Thoracic aorta (tissue), 2 donors: ENCODE data around the gene ACSF2. TPM values are rescaled to one million over a fixed set of nuclear protein-coding genes. Genes with fewer than 3 reads are reported as not detected.
A peak's percentile ranks its signal among the peaks of the same experiment; 100 is the strongest.
"Not testable (repeated sequence)": the region's sequence is repeated elsewhere in the genome, so short reads cannot be mapped to it uniquely, and the experiment has no call there.

Experiments used
- ATAC-seq: fragments of 150-250 bp; one replicate; pipeline ENCODE4 v1.8.0; 2017; ENCODE audit warnings: low read depth; ENCODE audit not compliant: insufficient number of reproducible peaks, low FRiP score
- DNase-seq: peaks from one replicate; pipeline ENCODE4 v3.0.0-alpha.2; 2020; ENCODE audit warnings: low spot score
- H3K27ac ChIP-seq, 2 donors: fragments of 200-600 bp; sonication (generic); 1 replicate in 1 of 2; 2 replicates in 1 of 2; pipeline ENCODE4 v1.5.1; 2016; ENCODE audit warnings: mild to moderate bottlenecking in 2 of 2, moderate library complexity in 2 of 2
- H3K27me3 ChIP-seq: fragments of 200-600 bp; sonication (generic); replicated peaks from 2 replicates; pipeline ENCODE4 v1.6.0; 2016; ENCODE audit warnings: mild to moderate bottlenecking; ENCODE audit not compliant: insufficient read depth
- H3K36me3 ChIP-seq: fragments of 200-600 bp; sonication (generic); one replicate; pipeline ENCODE4 v1.5.1; 2016
- H3K4me1 ChIP-seq, 2 donors: fragments of 200-600 bp; sonication (generic); 1 replicate in 1 of 2; 2 replicates in 1 of 2; pipeline versions ENCODE4 v1.5.1 to v1.6.0; 2016; ENCODE audit warnings: low read depth in 2 of 2, mild to moderate bottlenecking in 1 of 2; ENCODE audit not compliant: control insufficient read depth in 1 of 2
- H3K4me3 ChIP-seq: fragments of 200-600 bp; sonication (generic); 2 replicates; pipeline ENCODE4 v1.5.1; 2016; ENCODE audit warnings: mild to moderate bottlenecking
- H3K9me3 ChIP-seq: fragments of 200-600 bp; sonication (generic); 2 replicates; pipeline ENCODE4 v1.5.1; 2016
- total RNA-seq, 2 donors: library from RNA; depleted of rRNA; stranded (reverse); fragments of >200 nt; gene quantifications; one replicate each; pipeline versions ENCODE4 v1.1.0 to v1.2.3, GENCODE V29; 2016
- TF ChIP-seq, protein P1 (sequence below): fragments of 200-600 bp; sonication (generic); IDR thresholded peaks from one replicate; pipeline ENCODE4 v1.5.1; 2019; ENCODE audit warnings: antibody characterized with exemption

The ACSF2 gene
- total RNA-seq, 2 donors from 2014 or later = 11.1 to 41.6 TPM

DNA sequence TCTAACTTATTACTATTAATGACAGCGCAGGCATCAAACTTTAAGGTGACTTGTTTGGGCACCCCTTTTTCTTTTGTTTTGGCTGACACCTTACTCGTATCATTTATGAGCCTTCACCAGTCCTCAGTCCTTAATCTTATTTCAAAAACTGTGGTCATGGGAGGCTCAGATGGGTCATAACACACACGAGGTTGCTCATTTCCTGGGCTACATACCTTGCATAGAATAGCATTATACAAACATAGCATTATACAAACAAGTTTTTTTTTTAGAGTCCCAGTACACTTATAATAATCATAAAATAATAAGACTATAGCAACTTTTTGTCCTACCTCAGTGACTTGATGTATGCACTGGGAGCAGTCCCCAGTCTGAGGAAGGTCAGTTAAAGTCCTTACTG, 11.2 kb upstream of the ACSF2 start:
- H3K36me3 ChIP-seq = no peaks in the 10 kb centered on the region
- H3K27ac ChIP-seq = no peak overlapping the region
- no peaks in the 10 kb centered on the region for H3K9me3 ChIP-seq
- TF ChIP-seq, protein P1, sequence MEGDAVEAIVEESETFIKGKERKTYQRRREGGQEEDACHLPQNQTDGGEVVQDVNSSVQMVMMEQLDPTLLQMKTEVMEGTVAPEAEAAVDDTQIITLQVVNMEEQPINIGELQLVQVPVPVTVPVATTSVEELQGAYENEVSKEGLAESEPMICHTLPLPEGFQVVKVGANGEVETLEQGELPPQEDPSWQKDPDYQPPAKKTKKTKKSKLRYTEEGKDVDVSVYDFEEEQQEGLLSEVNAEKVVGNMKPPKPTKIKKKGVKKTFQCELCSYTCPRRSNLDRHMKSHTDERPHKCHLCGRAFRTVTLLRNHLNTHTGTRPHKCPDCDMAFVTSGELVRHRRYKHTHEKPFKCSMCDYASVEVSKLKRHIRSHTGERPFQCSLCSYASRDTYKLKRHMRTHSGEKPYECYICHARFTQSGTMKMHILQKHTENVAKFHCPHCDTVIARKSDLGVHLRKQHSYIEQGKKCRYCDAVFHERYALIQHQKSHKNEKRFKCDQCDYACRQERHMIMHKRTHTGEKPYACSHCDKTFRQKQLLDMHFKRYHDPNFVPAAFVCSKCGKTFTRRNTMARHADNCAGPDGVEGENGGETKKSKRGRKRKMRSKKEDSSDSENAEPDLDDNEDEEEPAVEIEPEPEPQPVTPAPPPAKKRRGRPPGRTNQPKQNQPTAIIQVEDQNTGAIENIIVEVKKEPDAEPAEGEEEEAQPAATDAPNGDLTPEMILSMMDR = no peak
- no peak for ATAC-seq
- H3K4me3 ChIP-seq = no peak overlapping the region
- no peaks in the 10 kb centered on the region for H3K4me1 ChIP-seq
- DNase-seq = no peak
- H3K27me3 ChIP-seq = no peaks in the 10 kb centered on the region

DNA sequence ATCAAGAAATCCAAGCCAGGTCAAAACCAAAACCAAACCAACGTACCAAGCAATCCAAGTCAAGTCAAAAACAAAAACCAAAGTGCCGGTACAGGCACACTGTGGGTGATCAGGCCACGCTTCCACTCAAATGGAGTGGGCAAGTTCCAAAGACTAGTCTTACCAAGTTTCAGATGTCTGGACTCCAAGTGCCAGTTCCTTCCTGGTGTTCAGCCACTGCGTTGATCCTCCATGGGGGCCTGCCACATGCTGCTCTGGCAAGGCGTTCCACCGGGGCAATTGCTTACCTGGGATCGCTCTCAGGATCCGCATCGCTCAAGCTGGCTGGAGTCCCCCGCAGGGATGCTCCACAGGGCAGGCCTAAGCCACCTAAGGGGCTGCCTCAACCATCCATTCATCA, 6.4 kb upstream of the ACSF2 start:
- H3K4me1 ChIP-seq = peaks cover 8 to 16% of the 10 kb centered on the region in 2 donors
- not testable (repeated sequence) for H3K27ac ChIP-seq, DNase-seq, H3K4me3 ChIP-seq, H3K27me3 ChIP-seq, H3K36me3 ChIP-seq, H3K9me3 ChIP-seq, ATAC-seq

DNA sequence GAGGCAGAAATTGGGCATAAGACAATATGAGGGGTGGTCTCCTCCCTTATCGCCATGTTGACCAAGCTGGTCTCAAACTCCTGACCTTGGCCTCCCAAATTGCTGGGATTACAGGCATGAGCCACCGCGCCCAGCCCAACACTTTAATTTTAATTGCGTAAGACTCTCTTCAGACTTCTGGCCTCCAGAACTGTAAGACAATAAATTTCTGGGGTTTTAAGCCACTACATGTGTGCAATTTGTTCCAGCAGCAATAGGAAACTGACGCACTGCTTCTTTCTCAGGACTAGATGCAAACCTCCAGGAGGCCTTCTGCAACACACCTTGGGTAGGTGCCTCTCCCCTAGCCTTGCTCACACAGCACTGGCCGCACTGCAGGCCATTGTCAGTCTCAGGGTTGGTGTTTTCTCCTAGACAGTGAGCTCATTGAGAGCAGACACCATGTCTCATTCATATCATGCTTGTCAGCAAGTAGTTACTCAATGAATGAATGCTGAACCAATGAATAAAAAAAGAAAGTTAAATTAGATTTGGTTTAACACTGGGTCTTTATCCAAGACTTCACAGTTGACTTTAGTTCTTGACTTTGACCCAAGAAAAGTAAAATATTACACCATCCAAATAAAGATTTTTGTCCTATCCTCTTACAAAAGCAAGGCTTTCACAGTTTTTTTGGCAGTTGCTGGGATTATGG, 5.5 kb upstream of the ACSF2 start:
- no peak for DNase-seq
- no peaks in the 10 kb centered on the region for H3K9me3 ChIP-seq
- H3K4me3 ChIP-seq = no peak overlapping the region
- peak overlapping the region in 1 of 2 donors; percentile 46 for H3K27ac ChIP-seq
- H3K4me1 ChIP-seq = peaks cover 8 to 23% of the 10 kb centered on the region in 2 donors
- TF ChIP-seq, protein P1 = no peak
- no peak for ATAC-seq
- no peaks in the 10 kb centered on the region for H3K27me3 ChIP-seq
- no peaks in the 10 kb centered on the region for H3K36me3 ChIP-seq

DNA sequence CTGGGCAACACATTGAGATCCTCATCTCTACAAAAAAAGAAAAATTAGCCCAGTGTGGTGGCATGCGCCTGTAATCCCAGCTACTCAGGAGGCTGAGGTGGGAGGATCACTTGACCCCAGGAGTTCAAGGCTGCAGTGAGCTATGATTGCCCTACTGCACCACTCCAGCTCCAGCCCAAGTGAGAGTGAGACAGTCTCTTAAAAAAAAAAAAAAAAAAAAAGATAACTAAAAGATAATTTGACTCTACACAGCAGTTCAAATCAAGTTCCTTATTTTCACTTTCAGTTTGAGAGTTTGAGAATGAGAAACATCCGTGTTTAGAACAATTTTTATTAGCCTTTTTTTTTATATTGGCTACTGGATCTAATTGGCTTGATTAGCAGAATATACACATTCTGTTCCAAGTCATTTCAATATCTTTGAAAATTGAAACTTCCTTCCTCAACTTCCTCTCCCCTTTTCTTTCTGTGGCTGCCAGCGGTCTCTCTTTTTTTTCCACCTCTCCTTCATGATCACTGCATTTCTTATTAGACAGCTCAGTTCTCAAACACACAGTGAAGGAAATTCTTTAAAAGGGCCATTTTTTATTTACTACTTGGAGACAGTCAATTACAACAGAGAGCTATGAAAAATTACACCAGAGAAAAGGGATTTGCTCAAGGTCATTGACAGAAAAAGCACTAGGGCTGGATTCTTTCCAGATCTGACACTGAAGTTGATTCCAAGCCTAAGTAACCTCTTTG, 4.5 kb upstream of the ACSF2 start:
- no peaks in the 10 kb centered on the region for H3K27me3 ChIP-seq
- ATAC-seq (no peak), DNase-seq (no peak)
- H3K27ac ChIP-seq = peak overlapping the region in 1 of 2 donors; percentile 46
- H3K36me3 ChIP-seq = no peaks in the 10 kb centered on the region
- TF ChIP-seq, protein P1 = no peak
- H3K4me3 ChIP-seq = peak overlapping the region; percentile 57
- peaks cover 8 to 27% of the 10 kb centered on the region in 2 donors for H3K4me1 ChIP-seq
- H3K9me3 ChIP-seq = no peaks in the 10 kb centered on the region

DNA sequence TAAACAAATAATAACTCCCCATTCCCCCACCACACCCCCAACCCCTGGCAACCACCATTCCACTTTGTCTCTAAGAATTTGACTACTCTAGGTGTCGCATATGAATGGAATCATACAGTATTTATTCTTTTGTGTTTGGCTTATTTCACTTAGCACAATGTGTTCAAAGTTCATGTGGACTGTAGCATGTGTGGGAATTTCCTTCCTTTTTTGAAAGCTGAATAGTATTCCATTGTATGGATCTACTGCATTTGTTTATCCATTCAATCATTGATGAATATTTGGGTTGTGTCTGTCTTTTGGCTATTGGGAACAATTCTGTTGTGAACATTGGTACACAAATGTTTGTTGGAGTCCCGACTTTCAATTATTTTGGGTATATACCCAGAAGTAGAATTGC, 3.3 kb upstream of the ACSF2 start:
- Histone ChIP-seq H3K36me3 (no peaks in the 10 kb centered on the region), H3K4me1 (peaks cover 14 to 39% of the 10 kb centered on the region in 2 donors), H3K9me3 (no peaks in the 10 kb centered on the region), H3K4me3 (no peak overlapping the region), H3K27ac (no peak overlapping the region), H3K27me3 (no peaks in the 10 kb centered on the region)
- ATAC-seq = no peak
- no peak for DNase-seq
- TF ChIP-seq, protein P1 = no peak
